GM23338 (cell line): ENCODE measurements around the gene DAP3. TPM values are rescaled to one million over a fixed set of nuclear protein-coding genes. Genes with fewer than 3 reads are reported as not detected.

ENCODE experiments used
- ATAC-seq: fragments of 200-7000 bp; cut with Tn5 transposase; 3 replicates; pipeline ENCODE4 v1.9.1; 2020
- DNase-seq: peaks from one replicate; pipeline ENCODE4 v3.0.0-alpha.2; 2015; ENCODE audit warnings: low spot score
- H2AFZ ChIP-seq: fragments of 200-600 bp; sonication (generic); 2 replicates; pipeline ENCODE4 v1.8.0; 2016; ENCODE audit warnings: antibody characterized with exemption, mild to moderate bottlenecking, moderate library complexity
- H3F3A ChIP-seq: fragments of 200-600 bp; sonication (generic); replicated peaks from 2 replicates; pipeline ENCODE4 v1.8.0; 2017; ENCODE audit warnings: antibody characterized with exemption, mixed run types, low read depth
- H3K27ac ChIP-seq: fragments of 200-600 bp; sonication (generic); 2 replicates; pipeline ENCODE4 v1.6.1; 2016; ENCODE audit warnings: low read depth
- H3K27me3 ChIP-seq: fragments of 200-600 bp; sonication (generic); 2 replicates; pipeline ENCODE4 v1.8.0; 2016; ENCODE audit warnings: mild to moderate bottlenecking, mixed run types, moderate library complexity; ENCODE audit not compliant: insufficient read depth
- H3K36me3 ChIP-seq: fragments of 200-600 bp; sonication (generic); 2 replicates; pipeline ENCODE4 v1.8.0; 2016; ENCODE audit warnings: mild to moderate bottlenecking; ENCODE audit not compliant: insufficient read depth
- H3K4me1 ChIP-seq: fragments of 200-600 bp; sonication (generic); 2 replicates; pipeline ENCODE4 v1.8.0; 2016; ENCODE audit warnings: mild to moderate bottlenecking, moderate library complexity; ENCODE audit not compliant: insufficient read depth
- H3K4me2 ChIP-seq: fragments of 200-600 bp; sonication (generic); 2 replicates; pipeline ENCODE4 v1.7.1; 2017; ENCODE audit warnings: mixed run types
- H3K4me3 ChIP-seq: fragments of 200-600 bp; sonication (generic); 2 replicates; pipeline ENCODE4 v1.6.1; 2016; ENCODE audit warnings: mixed run types
- H3K79me2 ChIP-seq: fragments of 200-600 bp; sonication (generic); replicated peaks from 2 replicates; pipeline ENCODE4 v1.8.0; 2017; ENCODE audit warnings: mild to moderate bottlenecking; ENCODE audit not compliant: insufficient read depth
- H3K9me2 ChIP-seq: fragments of 200-600 bp; sonication (generic); 2 replicates; pipeline ENCODE4 v1.8.0; 2017; ENCODE audit not compliant: insufficient read depth
- H4K20me1 ChIP-seq: fragments of 200-600 bp; sonication (generic); replicated peaks from 2 replicates; pipeline ENCODE4 v1.8.0; 2017; ENCODE audit warnings: mild to moderate bottlenecking; ENCODE audit not compliant: insufficient read depth
- H3K27ac Mint-ChIP-seq: 2 replicates; pipeline ENCODE4 v1.8.0; 2020; ENCODE audit warnings: inconsistent platforms, mild to moderate bottlenecking, moderate library complexity, mixed read lengths
- H3K27me3 Mint-ChIP-seq: 3 replicates; pipeline ENCODE4 v1.8.0; 2022; ENCODE audit warnings: low read depth, mild to moderate bottlenecking, moderate library complexity, mixed read lengths, inconsistent platforms; ENCODE audit not compliant: insufficient read depth, poor library complexity
- H3K36me3 Mint-ChIP-seq: 3 replicates; pipeline ENCODE4 v1.8.0; 2021; ENCODE audit warnings: low read depth, mild to moderate bottlenecking, inconsistent platforms, moderate library complexity, mixed read lengths
- H3K4me1 Mint-ChIP-seq: 3 replicates; pipeline ENCODE4 v1.8.0; 2020; ENCODE audit warnings: mild to moderate bottlenecking, inconsistent platforms, mixed read lengths
- H3K4me3 Mint-ChIP-seq: 3 replicates; pipeline ENCODE4 v1.8.0; 2021; ENCODE audit warnings: moderate library complexity, mild to moderate bottlenecking, inconsistent platforms, mixed read lengths
- H3K9me3 Mint-ChIP-seq: 3 replicates; pipeline ENCODE4 v1.8.0; 2020; ENCODE audit warnings: moderate library complexity, mild to moderate bottlenecking, inconsistent platforms, mixed read lengths
- CREB1 ChIP-seq: fragments of 250-450 bp; sonication (Bioruptor Pico); IDR thresholded peaks from 2 replicates; pipeline ENCODE4 v1.5.0; 2020; ENCODE audit warnings: low read depth, mild to moderate bottlenecking, moderate library complexity
- EZH2 ChIP-seq: fragments of 200-600 bp; sonication (generic); IDR thresholded peaks from one replicate; pipeline ENCODE4 v1.8.0; 2017; ENCODE audit warnings: antibody characterized with exemption, mild to moderate bottlenecking, low read depth; ENCODE audit not compliant: unreplicated experiment
- NANOG ChIP-seq: IDR thresholded peaks from 2 replicates; pipeline ENCODE4 v1.6.1; 2016; ENCODE audit warnings: antibody characterized with exemption, borderline replicate concordance
- POLR2AphosphoS5 ChIP-seq: IDR thresholded peaks from 2 replicates; pipeline ENCODE4 v1.6.1; 2016; ENCODE audit warnings: antibody characterized with exemption, low read depth
- REST ChIP-seq: IDR thresholded peaks from one replicate; pipeline ENCODE4 v1.6.1; 2018; ENCODE audit warnings: antibody characterized with exemption; ENCODE audit not compliant: unreplicated experiment
- STAT1 ChIP-seq: IDR thresholded peaks from one replicate; pipeline ENCODE4 v1.6.1; 2016; ENCODE audit warnings: antibody characterized with exemption; ENCODE audit not compliant: unreplicated experiment
- ZNF114 ChIP-seq: fragments of 250-450 bp; sonication (Bioruptor Pico); IDR thresholded peaks from 2 replicates; pipeline ENCODE4 v1.5.0; 2020; ENCODE audit warnings: mild to moderate bottlenecking, moderate library complexity
- ZNF331 ChIP-seq: fragments of 250-450 bp; sonication (Bioruptor Pico); IDR thresholded peaks from 2 replicates; pipeline ENCODE4 v1.5.0; 2020; ENCODE audit warnings: low read depth, mild to moderate bottlenecking, moderate library complexity
- polyA plus RNA-seq: library from polyadenylated mRNA; unstranded; fragments of >200 nt; fragmentation: Nextera tagmentation; extraction: Ambion mirVana; gene quantifications from 2 replicates; pipeline ENCODE4 v1.2.1, GENCODE V29; 2016
- total RNA-seq: library from RNA; depleted of rRNA; stranded (reverse); fragments of >200 nt; shearing (Covaris generic); gene quantifications from 2 replicates; pipeline ENCODE4 v1.2.3, GENCODE V29; 2014

The DAP3 gene
- total and polyA plus RNA-seq, 2 experiments from 2014 or later: 89.8 to 90.1 TPM

DNA sequence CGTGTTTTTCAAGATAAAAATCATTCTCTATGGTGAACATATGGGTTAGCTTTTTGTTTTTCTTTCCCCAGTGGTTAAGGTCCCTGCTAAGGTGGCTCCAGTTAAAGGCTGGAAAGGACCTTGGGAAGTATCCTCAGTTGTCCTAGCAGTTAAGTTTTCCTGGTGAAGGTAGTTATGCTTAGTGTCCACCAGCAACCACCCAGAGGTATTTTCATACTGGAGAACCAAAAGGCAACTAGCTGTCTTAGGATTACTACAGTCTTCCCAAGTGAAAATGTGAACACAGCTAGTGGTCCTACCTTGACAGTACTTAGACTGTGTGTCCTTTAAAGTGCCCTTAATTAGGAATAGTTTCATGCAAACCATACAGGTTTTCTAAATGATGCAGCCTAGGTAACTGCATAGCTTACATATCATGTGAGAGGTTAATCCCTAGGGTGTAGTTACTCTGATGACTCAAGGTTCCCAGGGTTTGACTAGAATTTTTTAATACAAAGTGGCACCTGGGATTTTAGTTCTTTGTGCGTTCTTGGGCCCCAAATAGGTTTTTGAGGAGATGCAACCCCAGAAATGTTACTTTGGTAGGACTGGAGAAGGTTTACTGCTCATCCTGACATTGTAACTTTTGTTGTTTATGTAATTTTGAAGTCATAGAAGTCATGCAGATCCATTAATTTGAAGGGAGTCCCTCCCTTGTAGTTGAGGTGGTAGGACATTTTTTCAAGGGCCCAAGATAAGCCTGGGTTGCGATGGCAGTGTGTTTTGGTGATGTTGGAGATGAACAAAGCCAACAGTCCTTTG is 36.8 kb upstream of the DAP3 start:
- Mint-ChIP-seq H3K4me3 (no peak overlapping the region), H3K27ac (no peak overlapping the region), H3K27me3 (peaks cover 6% of the 10 kb centered on the region), H3K9me3 (peaks cover 2% of the 10 kb centered on the region; the same call in 2 of the 3 replicates), H3K36me3 (no peaks in the 10 kb centered on the region; the same call in 2 of the 3 replicates), H3K4me1 (peaks cover 2% of the 10 kb centered on the region; the same call in 2 of the 3 replicates)
- Histone ChIP-seq H3K9me2 (0 out of 2 replicates have a peak, but pooled peaks cover 4% of the 10 kb centered on the region), H3K79me2 (no peaks in the 10 kb centered on the region), H4K20me1 (no peaks in the 10 kb centered on the region; the same call in 1 of the 2 replicates), H3K27ac (no peak overlapping the region), H3K36me3 (no peaks in the 10 kb centered on the region), H3K4me3 (no peak overlapping the region), H2AFZ (no peak overlapping the region), H3K27me3 (no peaks in the 10 kb centered on the region), H3K4me2 (no peak overlapping the region), H3K4me1 (no peaks in the 10 kb centered on the region), H3F3A (0 out of 2 replicates have a peak, but pooled peaks cover 2% of the 10 kb centered on the region)
- DNase-seq (no peak), ATAC-seq (no peak)
- no peak for TF ChIP-seq STAT1
- TF ChIP-seq POLR2AphosphoS5: no peak
- TF ChIP-seq NANOG: no peak
- no peak for TF ChIP-seq EZH2
- no peak for TF ChIP-seq ZNF114 (CRISPR knock-in tag)

DNA sequence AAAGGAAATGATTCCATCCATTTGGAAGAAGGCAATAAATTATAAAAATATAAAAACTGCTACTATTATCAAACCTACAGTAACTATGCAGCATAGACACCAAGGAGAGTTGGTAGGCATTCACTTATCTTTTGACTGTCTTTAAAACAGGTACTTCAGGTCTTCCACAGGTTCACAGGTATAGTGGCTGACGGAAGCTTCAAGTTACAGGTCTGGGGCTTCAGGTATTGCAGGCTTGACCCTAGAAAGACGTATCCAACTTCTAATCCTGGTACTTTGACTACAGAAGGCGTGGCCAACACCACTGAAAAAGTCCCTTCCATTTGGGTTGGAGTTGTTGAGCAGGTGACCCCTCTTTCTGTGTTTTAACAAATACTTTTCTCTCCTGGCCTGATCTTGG is 35.9 kb upstream of the DAP3 start:
- no peak overlapping the region for H3K4me2 ChIP-seq
- peaks cover 6% of the 10 kb centered on the region for H3K27me3 Mint-ChIP-seq

More for the DNA sequence above, 35.9 kb upstream of the DAP3 start:
- TF ChIP-seq REST: no peak
- no peak for TF ChIP-seq CREB1 (CRISPR knock-in tag)
- TF ChIP-seq ZNF331 (CRISPR knock-in tag): no peak
- TF ChIP-seq POLR2AphosphoS5: no peak
- Histone ChIP-seq H3K9me2 (0 out of 2 replicates have a peak, but pooled peaks cover 4% of the 10 kb centered on the region), H3K27ac (no peak overlapping the region), H3K27me3 (no peaks in the 10 kb centered on the region), H4K20me1 (no peaks in the 10 kb centered on the region; the same call in 1 of the 2 replicates), H3K4me1 (no peaks in the 10 kb centered on the region), H3K36me3 (no peaks in the 10 kb centered on the region), H2AFZ (no peak overlapping the region), H3F3A (peaks cover 2% of the 10 kb centered on the region; the same call in 1 of the 2 replicates), H3K79me2 (no peaks in the 10 kb centered on the region), H3K4me3 (no peak overlapping the region)
- Mint-ChIP-seq H3K36me3 (peaks cover 2% of the 10 kb centered on the region; the same call in 2 of the 3 replicates), H3K27ac (no peak overlapping the region), H3K9me3 (peaks cover 2% of the 10 kb centered on the region; the same call in 2 of the 3 replicates), H3K4me3 (no peak overlapping the region), H3K4me1 (peaks cover 2% of the 10 kb centered on the region; the same call in 2 of the 3 replicates)
- ATAC-seq (no peak), DNase-seq (no peak)
